Muscle layer of duodenum (tissue), 2 donors: ENCODE measurements around the gene KRTAP10-5.
"Not testable (repeated sequence)": the region's sequence is repeated elsewhere in the genome, so short reads cannot be mapped to it uniquely, and the experiment has no call there.

ENCODE experiments used
- H3K27ac ChIP-seq: one replicate; pipeline ENCODE4 v1.7.0; 2013; ENCODE audit warnings: mild to moderate bottlenecking, low read length
- H3K27me3 ChIP-seq: one replicate; pipeline ENCODE4 v1.7.0; 2013; ENCODE audit warnings: low read depth, mild to moderate bottlenecking, control low read depth, low read length
- H3K36me3 ChIP-seq, 2 donors: one replicate each; pipeline ENCODE4 v1.7.0; 2013; ENCODE audit warnings: low read length in 2 of 2, control low read depth in 1 of 2, mild to moderate bottlenecking in 1 of 2; ENCODE audit not compliant: insufficient read depth in 2 of 2, control insufficient read depth in 1 of 2
- H3K4me1 ChIP-seq, 2 donors: one replicate each; pipeline ENCODE4 v1.7.0; 2013; ENCODE audit warnings: low read length in 2 of 2, mild to moderate bottlenecking in 2 of 2, control low read depth in 1 of 2, moderate library complexity in 1 of 2; ENCODE audit not compliant: insufficient read depth in 2 of 2, control insufficient read depth in 1 of 2
- H3K4me3 ChIP-seq, 2 donors: one replicate each; pipeline ENCODE4 v1.7.0; 2013; ENCODE audit warnings: low read length in 2 of 2, low read depth in 1 of 2, mild to moderate bottlenecking in 1 of 2
- H3K9me3 ChIP-seq, 2 donors: one replicate each; pipeline ENCODE4 v1.7.0; 2013; ENCODE audit warnings: low read length in 2 of 2, control low read depth in 1 of 2, mild to moderate bottlenecking in 1 of 2; ENCODE audit not compliant: control insufficient read depth in 1 of 2
- donor health status: healthy.

Gene KRTAP10-5

GRCh38 chr21:44580231-44580821 lies at the start of gene KRTAP10-5:
KRTAP10-5 (minus strand) TSS chr21:44580604; CDS start chr21:44580578, 26 bp downstream.
- H3K27me3 ChIP-seq, H3K4me1 ChIP-seq, H3K36me3 ChIP-seq, H3K27ac ChIP-seq, H3K4me3 ChIP-seq: not testable (repeated sequence)
- peaks cover 5 to 27% of the 10 kb centered on the region in 2 donors for H3K9me3 ChIP-seq

- Histone ChIP-seq H3K27me3 (no peaks in the 10 kb centered on the region), H3K36me3 (no peaks in the 10 kb centered on the region), H3K4me3 (no peak overlapping the region), H3K9me3 (peaks cover 14 to 32% of the 10 kb centered on the region in 2 donors), H3K27ac (no peak overlapping the region), H3K4me1 (no peaks in the 10 kb centered on the region)
Observed at GRCh38 chr21:44628707-44629391, 48.4 kb upstream of the KRTAP10-5 start.

DNA sequence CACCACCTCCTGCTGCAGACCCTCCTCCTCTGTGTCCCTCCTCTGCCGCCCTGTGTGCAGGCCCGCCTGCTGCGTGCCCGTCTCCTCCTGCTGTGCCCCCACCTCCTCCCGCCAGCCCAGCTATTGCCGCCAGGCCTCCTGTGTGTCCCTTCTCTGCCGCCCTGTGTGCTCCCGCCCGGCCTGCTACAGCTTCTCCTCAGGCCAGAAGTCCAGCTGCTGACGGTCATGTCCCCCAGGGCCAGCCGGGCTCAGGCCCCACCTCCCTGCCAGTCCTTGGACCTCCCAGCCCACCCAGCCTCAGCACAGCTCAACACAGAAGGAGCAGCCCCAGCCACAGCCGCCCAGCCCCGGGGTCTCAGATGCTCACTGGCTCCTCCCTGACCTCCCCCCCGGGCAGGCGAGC lies 47.4 kb upstream of the KRTAP10-5 start:
- not testable (repeated sequence) for H3K36me3 ChIP-seq, H3K27ac ChIP-seq, H3K4me1 ChIP-seq, H3K4me3 ChIP-seq, H3K27me3 ChIP-seq
- peaks cover 17 to 41% of the 10 kb centered on the region in 2 donors for H3K9me3 ChIP-seq

- not testable (repeated sequence) for H3K36me3 ChIP-seq, H3K4me3 ChIP-seq, H3K27ac ChIP-seq, H3K27me3 ChIP-seq, H3K4me1 ChIP-seq
- H3K9me3 ChIP-seq, result peaks cover 16 to 43% of the 10 kb centered on the region in 2 donors
Observed at GRCh38 chr21:44627181-44627822, 46.9 kb upstream of the KRTAP10-5 start.

DNA sequence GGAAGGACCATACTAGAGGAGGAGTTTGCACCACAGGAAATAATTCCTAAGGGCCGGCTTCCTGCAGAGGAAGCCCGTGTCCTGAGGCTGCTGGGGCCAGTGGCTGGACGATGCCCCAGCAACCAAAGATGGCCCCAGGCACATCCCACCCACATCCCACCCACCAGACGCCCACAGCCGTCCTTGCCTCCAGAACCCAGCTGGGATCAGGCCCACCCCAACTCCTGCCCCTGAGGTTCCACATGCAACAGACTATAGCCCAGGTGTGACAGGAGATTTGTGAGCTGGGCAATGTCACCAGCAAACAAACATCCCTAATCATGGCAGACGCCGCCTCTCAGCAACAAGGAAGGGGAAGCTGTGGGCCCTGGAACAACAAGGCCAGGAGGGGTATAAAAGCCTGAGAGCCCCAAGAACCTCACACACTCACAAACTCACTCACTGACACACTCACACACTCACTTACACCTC lies 46.3 kb upstream of the KRTAP10-5 start, which contains the start of gene KRTAP10-9:
KRTAP10-9 (plus strand) TSS at position 421 of the 471 bp plus-strand sequence. CDS start 79 bp downstream, outside the sequence.
- Histone ChIP-seq H3K27me3 (no peaks in the 10 kb centered on the region), H3K27ac (no peak within 1 kb of the TSS), H3K4me3 (no peak within 1 kb of the TSS), H3K4me1 (no peaks in the 10 kb centered on the region), H3K36me3 (no peaks in the 10 kb centered on the region), H3K9me3 (peaks cover 13 to 39% of the 10 kb centered on the region in 2 donors)

GRCh38 chr21:44626262-44626661 lies 45.9 kb upstream of the KRTAP10-5 start:
- Histone ChIP-seq H3K27me3 (no peaks in the 10 kb centered on the region), H3K9me3 (peaks cover 13 to 35% of the 10 kb centered on the region in 2 donors), H3K36me3 (no peaks in the 10 kb centered on the region), H3K4me1 (no peaks in the 10 kb centered on the region), H3K4me3 (no peak overlapping the region), H3K27ac (no peak overlapping the region)

DNA sequence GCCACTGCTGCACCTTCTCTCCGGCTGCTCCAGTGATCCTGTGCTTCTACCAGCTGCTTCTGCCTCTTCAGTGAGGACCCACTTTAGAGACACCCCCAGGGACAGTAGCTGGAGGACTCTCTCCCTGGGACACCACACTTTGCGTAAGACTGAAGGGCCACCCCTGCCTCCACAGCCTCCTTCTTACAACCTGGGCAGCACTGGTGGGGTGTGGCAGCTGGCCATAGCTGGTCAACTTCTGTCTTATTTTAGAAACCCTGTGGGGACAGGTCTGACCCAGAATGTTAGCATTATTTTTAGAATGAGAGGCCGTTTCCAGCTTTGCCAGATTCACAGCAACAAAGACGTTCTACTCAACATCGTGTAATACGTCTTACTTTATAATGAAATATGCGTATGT lies 45.4 kb upstream of the KRTAP10-5 start:
- Histone ChIP-seq H3K27ac (no peak overlapping the region), H3K36me3 (no peaks in the 10 kb centered on the region), H3K4me3 (no peak overlapping the region), H3K9me3 (peaks cover 12 to 32% of the 10 kb centered on the region in 2 donors), H3K27me3 (no peaks in the 10 kb centered on the region), H3K4me1 (no peaks in the 10 kb centered on the region)

GRCh38 chr21:44623575-44623974 lies 43.2 kb upstream of the KRTAP10-5 start:
- Histone ChIP-seq H3K9me3 (peaks cover 10 to 34% of the 10 kb centered on the region in 2 donors), H3K27ac (no peak overlapping the region), H3K4me1 (no peaks in the 10 kb centered on the region), H3K4me3 (no peak overlapping the region), H3K27me3 (no peaks in the 10 kb centered on the region), H3K36me3 (no peaks in the 10 kb centered on the region)

GRCh38 chr21:44619886-44620285 lies 39.5 kb upstream of the KRTAP10-5 start:
- no peak overlapping the region for H3K27ac ChIP-seq
- no peaks in the 10 kb centered on the region for H3K36me3 ChIP-seq
- peaks cover 10 to 31% of the 10 kb centered on the region in 2 donors for H3K9me3 ChIP-seq
- no peaks in the 10 kb centered on the region for H3K4me1 ChIP-seq
- H3K4me3 ChIP-seq, result no peak overlapping the region
- no peaks in the 10 kb centered on the region for H3K27me3 ChIP-seq

DNA sequence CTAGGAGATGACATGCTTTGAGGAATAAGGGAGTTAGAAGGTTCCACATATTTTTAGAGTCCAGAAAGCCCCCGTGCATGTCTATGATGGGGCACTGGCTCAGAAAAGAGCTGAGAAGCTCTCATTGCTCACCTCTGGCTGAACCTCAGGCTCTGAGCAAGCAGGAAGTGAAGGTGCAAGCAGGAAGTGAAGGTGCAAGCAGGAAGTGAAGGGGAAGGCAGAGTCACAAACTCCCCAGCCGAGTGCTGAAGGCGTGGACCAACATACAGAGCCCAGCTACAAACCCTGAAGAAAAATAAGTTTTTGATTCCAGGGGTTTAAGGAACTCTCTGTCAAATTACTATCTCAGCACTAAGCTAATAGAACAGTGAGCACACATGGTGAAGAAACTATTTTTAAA lies 38.5 kb upstream of the KRTAP10-5 start:
- Histone ChIP-seq H3K27ac (no peak overlapping the region), H3K4me3 (no peak overlapping the region)

DNA sequence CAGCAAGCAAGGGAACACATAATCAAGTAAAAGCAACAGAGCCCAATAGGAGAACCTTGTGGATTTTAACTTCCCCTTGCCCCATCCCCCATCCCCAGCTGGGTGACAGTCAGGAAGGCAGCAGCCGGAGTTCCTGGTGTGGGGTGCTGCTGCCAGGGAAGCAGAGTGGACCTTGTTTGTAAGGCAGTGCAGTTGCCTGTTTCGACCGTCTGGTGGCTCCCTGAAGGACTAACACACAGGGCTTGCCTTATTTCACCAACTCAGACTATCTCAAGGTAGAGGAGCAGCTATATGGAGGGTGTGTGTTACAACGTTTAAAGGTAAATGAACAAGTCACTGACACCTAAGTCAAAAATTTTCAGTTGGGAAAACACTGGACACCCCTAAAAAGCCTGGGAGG lies 38.1 kb upstream of the KRTAP10-5 start:
- H3K36me3 ChIP-seq, result no peaks in the 10 kb centered on the region
- no peak overlapping the region for H3K27ac ChIP-seq
- H3K9me3 ChIP-seq, result peaks cover 0 to 18% of the 10 kb centered on the region in 2 donors
- no peaks in the 10 kb centered on the region for H3K27me3 ChIP-seq
- H3K4me1 ChIP-seq, result no peaks in the 10 kb centered on the region
- H3K4me3 ChIP-seq, result no peak overlapping the region

More for the DNA sequence above, 38.5 kb upstream of the KRTAP10-5 start:
- no peaks in the 10 kb centered on the region for H3K27me3 ChIP-seq
- H3K36me3 ChIP-seq, result no peaks in the 10 kb centered on the region
- peaks cover 3 to 21% of the 10 kb centered on the region in 2 donors for H3K9me3 ChIP-seq
- no peaks in the 10 kb centered on the region for H3K4me1 ChIP-seq
